Caco-2 (cell line): Measurements from ENCODE around the gene ARHGAP44. TPM values are rescaled to one million over a fixed set of nuclear protein-coding genes. Genes with fewer than 3 reads are reported as not detected.
"Not testable (repeated sequence)": the region's sequence is repeated elsewhere in the genome, so short reads cannot be mapped to it uniquely, and the experiment has no call there.

Experiments used
- BruUV-seq: library from RNA; stranded (reverse); fragments of 400-500 nt; replicated peaks from 2 replicates; lab custom pipeline; 2021; lab: Mats Ljungman, UMichigan
- CTCF ChIA-PET: fragments of 300-600 bp; sonication (Branson Sonifier 250); formaldehyde crosslinking; loops from one replicate; lab custom pipeline; 2022; ENCODE audit warnings: antibody characterized with exemption; lab: Charles Lee
- POLR2A ChIA-PET: fragments of 300-600 bp; sonication (Branson Sonifier 250); formaldehyde crosslinking; loops from one replicate; lab custom pipeline; 2022; ENCODE audit warnings: antibody characterized with exemption; lab: Charles Lee
- DNase-seq, 2 experiments: peaks; one replicate each; pipeline versions ENCODE4 v3.0.0 to v3.0.0-alpha.2; 2020 to 2022
- H3K27me3 ChIP-seq: replicated peaks from 2 replicates; pipeline ENCODE4 v1.6.0; 2011; ENCODE audit warnings: low read length; ENCODE audit not compliant: control insufficient read depth, insufficient read depth
- H3K36me3 ChIP-seq: 2 replicates; pipeline ENCODE4 v1.5.1; 2011; ENCODE audit warnings: low read length; ENCODE audit not compliant: control insufficient read depth, insufficient read depth
- H3K4me1 ChIP-seq: fragments of 250-450 bp; sonication (Bioruptor Pico); 2 replicates; pipeline ENCODE4 v1.5.1; 2020; ENCODE audit warnings: mild to moderate bottlenecking
- H3K4me3 ChIP-seq: 2 replicates; pipeline ENCODE4 v1.5.1; 2011; ENCODE audit warnings: low read depth, mild to moderate bottlenecking, control low read depth, low read length
- H3K9me3 ChIP-seq: fragments of 250-450 bp; sonication (Bioruptor Pico); 2 replicates; pipeline ENCODE4 v1.5.1; 2020; ENCODE audit warnings: mild to moderate bottlenecking, moderate library complexity
- H3K27ac Mint-ChIP-seq: one replicate; pipeline ENCODE4 v1.8.0; 2022; ENCODE audit warnings: mixed read lengths; ENCODE audit not compliant: unreplicated experiment
- H3K27me3 Mint-ChIP-seq: one replicate; pipeline ENCODE4 v1.8.0; 2022; ENCODE audit warnings: mixed read lengths; ENCODE audit not compliant: insufficient read depth, unreplicated experiment
- H3K36me3 Mint-ChIP-seq: one replicate; pipeline ENCODE4 v1.8.0; 2022; ENCODE audit warnings: mild to moderate bottlenecking, mixed read lengths; ENCODE audit not compliant: insufficient read depth, unreplicated experiment
- H3K4me1 Mint-ChIP-seq: one replicate; pipeline ENCODE4 v1.8.0; 2022; ENCODE audit warnings: low read depth, mixed read lengths; ENCODE audit not compliant: unreplicated experiment
- H3K4me3 Mint-ChIP-seq: one replicate; pipeline ENCODE4 v1.8.0; 2022; ENCODE audit warnings: mild to moderate bottlenecking, moderate library complexity, mixed read lengths; ENCODE audit not compliant: unreplicated experiment
- H3K9me3 Mint-ChIP-seq: one replicate; pipeline ENCODE4 v1.8.0; 2022; ENCODE audit warnings: mixed read lengths; ENCODE audit not compliant: unreplicated experiment
- intact Hi-C: fragments of 100-400 bp; cut with micrococcal nuclease; formaldehyde crosslinking; loops from one replicate; pipeline ENCODE4 v1.10.0; 2022; ENCODE audit not compliant: unreplicated experiment
- total RNA-seq: library from RNA; stranded (reverse); gene quantifications from 2 replicates; pipeline ENCODE4 v1.2.3, GENCODE V29; 2022
- TF ChIP-seq, protein P1 (sequence below), 2 experiments: fragments of 200-600 bp in 1 of 2; IDR thresholded peaks; 1 replicate in 1 of 2; 2 replicates in 1 of 2; pipeline versions ENCODE4 v1.5.1 to v1.8.0; 2011 to 2022; ENCODE audit warnings: antibody characterized with exemption in 1 of 2, control low read depth in 1 of 2, inconsistent platforms in 1 of 2, low read depth in 1 of 2, low read length in 1 of 2, mild to moderate bottlenecking in 1 of 2, moderate library complexity in 1 of 2; ENCODE audit not compliant: insufficient read depth in 1 of 2, severe bottlenecking in 1 of 2, unreplicated experiment in 1 of 2

ARHGAP44 gene
- total RNA-seq, 1 experiment from 2014 or later, result 4.5 TPM

- TF ChIP-seq, protein P1, sequence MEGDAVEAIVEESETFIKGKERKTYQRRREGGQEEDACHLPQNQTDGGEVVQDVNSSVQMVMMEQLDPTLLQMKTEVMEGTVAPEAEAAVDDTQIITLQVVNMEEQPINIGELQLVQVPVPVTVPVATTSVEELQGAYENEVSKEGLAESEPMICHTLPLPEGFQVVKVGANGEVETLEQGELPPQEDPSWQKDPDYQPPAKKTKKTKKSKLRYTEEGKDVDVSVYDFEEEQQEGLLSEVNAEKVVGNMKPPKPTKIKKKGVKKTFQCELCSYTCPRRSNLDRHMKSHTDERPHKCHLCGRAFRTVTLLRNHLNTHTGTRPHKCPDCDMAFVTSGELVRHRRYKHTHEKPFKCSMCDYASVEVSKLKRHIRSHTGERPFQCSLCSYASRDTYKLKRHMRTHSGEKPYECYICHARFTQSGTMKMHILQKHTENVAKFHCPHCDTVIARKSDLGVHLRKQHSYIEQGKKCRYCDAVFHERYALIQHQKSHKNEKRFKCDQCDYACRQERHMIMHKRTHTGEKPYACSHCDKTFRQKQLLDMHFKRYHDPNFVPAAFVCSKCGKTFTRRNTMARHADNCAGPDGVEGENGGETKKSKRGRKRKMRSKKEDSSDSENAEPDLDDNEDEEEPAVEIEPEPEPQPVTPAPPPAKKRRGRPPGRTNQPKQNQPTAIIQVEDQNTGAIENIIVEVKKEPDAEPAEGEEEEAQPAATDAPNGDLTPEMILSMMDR (IDR thresholded peaks at IDR 0.05; ENCODE audit: insufficient read depth in 1 of 2, low read depth in 1 of 2, low read length in 1 of 2, severe bottlenecking in 1 of 2, unreplicated experiment in 1 of 2), result no peak
- Mint-ChIP-seq H3K27me3 (no peaks in the 10 kb centered on the region), H3K36me3 (no peaks in the 10 kb centered on the region), H3K27ac (no peak overlapping the region), H3K9me3 (no peaks in the 10 kb centered on the region), H3K4me1 (no peaks in the 10 kb centered on the region), H3K4me3 (no peak overlapping the region)
- Histone ChIP-seq H3K27me3 (no peaks in the 10 kb centered on the region), H3K4me1 (no peaks in the 10 kb centered on the region), H3K4me3 (no peak overlapping the region), H3K9me3 (no peaks in the 10 kb centered on the region), H3K36me3 (no peaks in the 10 kb centered on the region)
- intact Hi-C loops, result no loop called here
- CTCF ChIA-PET, result no interaction called here
- BruUV-seq, result no TSS peak
- no peak for DNase-seq
- POLR2A ChIA-PET, result no interaction called here
Observed at GRCh38 chr17:12866244-12866643, 76.9 kb downstream of the ARHGAP44 start.

DNA sequence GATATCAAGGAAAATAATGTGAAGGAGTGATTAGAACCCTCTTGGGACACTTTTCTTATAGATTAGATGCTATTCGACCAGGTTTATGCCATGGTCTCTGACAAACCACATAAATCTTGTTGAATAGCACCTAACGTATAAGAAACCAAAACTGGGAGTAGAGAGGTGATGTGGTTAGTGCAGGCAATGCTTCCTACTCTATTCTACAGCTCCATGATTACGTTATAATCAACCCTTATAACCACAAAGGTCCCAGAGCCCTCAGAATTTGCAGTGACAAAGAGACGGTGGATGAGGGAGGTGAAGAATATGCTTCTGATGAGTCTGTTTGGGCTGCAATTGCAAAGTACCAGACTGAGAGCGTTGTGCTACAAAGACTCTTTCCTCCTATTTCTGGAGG, 78.4 kb downstream of the ARHGAP44 start:
- no TSS peak for BruUV-seq
- intact Hi-C loops, result no loop called here
- Histone ChIP-seq H3K4me1 (no peaks in the 10 kb centered on the region), H3K36me3 (no peaks in the 10 kb centered on the region), H3K4me3 (no peak overlapping the region), H3K9me3 (no peaks in the 10 kb centered on the region), H3K27me3 (no peaks in the 10 kb centered on the region)
- ChIA-PET POLR2A (no interaction called here), CTCF (no interaction called here)
- Mint-ChIP-seq H3K4me1 (no peaks in the 10 kb centered on the region), H3K4me3 (no peak overlapping the region), H3K36me3 (no peaks in the 10 kb centered on the region), H3K27me3 (no peaks in the 10 kb centered on the region), H3K9me3 (peaks cover 11% of the 10 kb centered on the region), H3K27ac (no peak overlapping the region)
- no peak for DNase-seq
- TF ChIP-seq, protein P1 (IDR thresholded peaks at IDR 0.05; ENCODE audit: insufficient read depth in 1 of 2, low read depth in 1 of 2, low read length in 1 of 2, severe bottlenecking in 1 of 2, unreplicated experiment in 1 of 2), result no peak

GRCh38 chr17:12873415-12874125, 84.3 kb downstream of the ARHGAP44 start:
- H3K27me3 ChIP-seq, H3K4me3 ChIP-seq, H3K4me1 Mint-ChIP-seq, H3K4me3 Mint-ChIP-seq, H3K9me3 ChIP-seq, BruUV-seq, H3K4me1 ChIP-seq, DNase-seq, H3K27ac Mint-ChIP-seq, intact Hi-C loops, H3K36me3 Mint-ChIP-seq, H3K27me3 Mint-ChIP-seq, CTCF ChIA-PET, H3K36me3 ChIP-seq, POLR2A ChIA-PET: not testable (repeated sequence)
- peaks cover 15% of the 10 kb centered on the region for H3K9me3 Mint-ChIP-seq
